ENCODE data around the gene KCNN3. TPM values are rescaled to one million over a fixed set of nuclear protein-coding genes. Genes with fewer than 3 reads are reported as not detected.
A peak's percentile ranks its signal among the peaks of the same experiment; 100 is the strongest.

KCNN3 gene
- total RNA-seq, 2 experiments from 2014 or later = 0.25 to 0.26 TPM

- DNase-seq = peak; percentile 72
- intact Hi-C loops (cut with micrococcal nuclease) = loop anchor here (1.0 to 10.0 kb wide), 3 partner anchors 8 to 257 kb away; no protein-coding TSS in a partner anchor
These were observed 118.4 kb downstream of the KCNN3 start for GRCh38 chr1:154751690-154752089.

GRCh38 chr1:154750681-154751665, 119.1 kb downstream of the KCNN3 start:
- intact Hi-C loops (cut with micrococcal nuclease) = loop anchor here (1.0 to 10.0 kb wide), 3 partner anchors 8 to 256 kb away; no protein-coding TSS in a partner anchor
- Mint-ChIP-seq H3K27ac (peak overlapping the region; percentile 94), H3K9me3 (no peaks in the 10 kb centered on the region), H3K27me3 (ENCODE audit: low read depth) (no peaks in the 10 kb centered on the region), H3K4me1 (ENCODE audit: low read depth) (peaks cover 89% of the 10 kb centered on the region), H3K36me3 (ENCODE audit: low read depth) (no peaks in the 10 kb centered on the region), H3K4me3 (peak overlapping the region; percentile 23)
- peak; percentile 4 for DNase-seq
- CTCF ChIA-PET = interaction anchor here (0.7 to 6.1 kb wide), 12 partner anchors 9 to 334 kb away, joined by 3 to 56 read pairs (median 5); no protein-coding TSS in a partner anchor

More at GRCh38 chr1:154751690-154752089, 118.4 kb downstream of the KCNN3 start:
- CTCF ChIA-PET = interaction anchor here (0.7 to 6.1 kb wide), 6 partner anchors 9 to 192 kb away, joined by 3 to 56 read pairs (median 11); no protein-coding TSS in a partner anchor
- Mint-ChIP-seq H3K4me1 (ENCODE audit: low read depth) (peaks cover 89% of the 10 kb centered on the region), H3K36me3 (ENCODE audit: low read depth) (no peaks in the 10 kb centered on the region), H3K27ac (peak overlapping the region; percentile 94), H3K27me3 (ENCODE audit: low read depth) (no peaks in the 10 kb centered on the region), H3K4me3 (peak overlapping the region; percentile 23), H3K9me3 (no peaks in the 10 kb centered on the region)

GRCh38 chr1:154749078-154749760, 120.9 kb downstream of the KCNN3 start:
- DNase-seq = peak; percentile 88
- no peaks in the 10 kb centered on the region for H3K27me3 Mint-ChIP-seq (ENCODE audit: low read depth)
- H3K4me1 Mint-ChIP-seq (ENCODE audit: low read depth) = peaks cover 84% of the 10 kb centered on the region
- peak overlapping the region; percentile 80 for H3K4me3 Mint-ChIP-seq
- peak overlapping the region; percentile 96 for H3K27ac Mint-ChIP-seq
- no peaks in the 10 kb centered on the region for H3K9me3 Mint-ChIP-seq
- intact Hi-C loops (cut with micrococcal nuclease) = loop anchor here (1.0 to 5.0 kb wide), 4 partner anchors 20 to 140 kb away; partner anchors contain the start of gene ADAR
- no peaks in the 10 kb centered on the region for H3K36me3 Mint-ChIP-seq (ENCODE audit: low read depth)
- CTCF ChIA-PET = interaction anchor here (0.6 to 6.1 kb wide), 13 partner anchors 11 to 189 kb away, joined by 3 to 56 read pairs (median 4); no protein-coding TSS in a partner anchor

GRCh38 chr1:154748405-154748775, 121.7 kb downstream of the KCNN3 start:
- no peaks in the 10 kb centered on the region for H3K9me3 Mint-ChIP-seq
- CTCF ChIA-PET = interaction anchor here (0.7 to 6.1 kb wide), 13 partner anchors 9 to 188 kb away, joined by 3 to 56 read pairs (median 5); no protein-coding TSS in a partner anchor
- intact Hi-C loops (cut with micrococcal nuclease) = loop anchor here (1.0 to 5.0 kb wide), 4 partner anchors 20 to 189 kb away; partner anchors contain the start of gene ADAR
- H3K4me1 Mint-ChIP-seq (ENCODE audit: low read depth) = peaks cover 85% of the 10 kb centered on the region
- H3K4me3 Mint-ChIP-seq = peak overlapping the region; percentile 80
- H3K36me3 Mint-ChIP-seq (ENCODE audit: low read depth) = no peaks in the 10 kb centered on the region
- H3K27ac Mint-ChIP-seq = peak overlapping the region; percentile 96
- DNase-seq = peak; percentile 15
- H3K27me3 Mint-ChIP-seq (ENCODE audit: low read depth) = no peaks in the 10 kb centered on the region

DNA sequence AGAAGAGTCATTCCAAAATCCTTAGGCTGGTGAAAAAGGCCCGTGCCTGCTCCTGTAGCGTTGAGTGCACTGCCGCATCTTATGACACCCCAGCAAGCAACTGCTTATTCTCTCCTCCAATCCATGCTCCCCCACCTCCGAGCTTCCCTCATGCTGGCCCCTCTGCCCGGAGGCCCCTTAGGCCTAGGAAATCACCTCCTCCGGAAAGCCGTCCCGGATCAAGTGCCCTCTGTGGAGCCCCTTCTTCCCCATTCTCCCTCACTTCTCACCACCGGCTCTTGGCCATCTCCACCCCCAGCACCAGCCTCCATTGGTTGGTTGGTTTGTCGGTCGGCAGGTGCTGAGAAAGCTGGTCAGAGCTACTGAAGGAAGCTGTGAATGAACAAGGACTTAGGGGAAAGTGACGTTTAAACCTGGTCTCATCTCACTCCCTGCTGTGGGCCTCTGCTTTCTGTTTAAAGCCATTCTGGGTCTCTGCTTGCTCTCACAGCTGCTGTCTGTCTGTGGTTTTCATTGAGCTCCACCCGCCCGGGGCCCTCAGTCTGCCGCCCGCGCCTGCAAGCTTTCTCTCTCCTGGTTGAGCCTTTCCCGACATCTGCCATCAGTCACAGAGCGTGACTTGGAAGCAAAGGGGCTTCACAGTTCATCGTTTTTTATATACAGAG, 122.2 kb downstream of the KCNN3 start:
- peak; percentile 80 for DNase-seq
- H3K27me3 Mint-ChIP-seq (ENCODE audit: low read depth) = no peaks in the 10 kb centered on the region
- H3K9me3 Mint-ChIP-seq = no peaks in the 10 kb centered on the region
- peak overlapping the region; percentile 80 for H3K4me3 Mint-ChIP-seq
- CTCF ChIA-PET = interaction anchor here (0.7 to 6.1 kb wide), 15 partner anchors 9 to 188 kb away, joined by 3 to 56 read pairs (median 4); no protein-coding TSS in a partner anchor
- H3K36me3 Mint-ChIP-seq (ENCODE audit: low read depth) = no peaks in the 10 kb centered on the region
- intact Hi-C loops (cut with micrococcal nuclease) = loop anchor here (1.0 to 5.0 kb wide), 4 partner anchors 19 to 189 kb away; partner anchors contain the start of gene ADAR
- peak overlapping the region; percentile 96 for H3K27ac Mint-ChIP-seq
- H3K4me1 Mint-ChIP-seq (ENCODE audit: low read depth) = peaks cover 80% of the 10 kb centered on the region

GRCh38 chr1:154747380-154747739, 122.7 kb downstream of the KCNN3 start:
- peak overlapping the region; percentile 96 for H3K27ac Mint-ChIP-seq
- no peaks in the 10 kb centered on the region for H3K27me3 Mint-ChIP-seq (ENCODE audit: low read depth)
- H3K4me1 Mint-ChIP-seq (ENCODE audit: low read depth) = peaks cover 77% of the 10 kb centered on the region
- H3K36me3 Mint-ChIP-seq (ENCODE audit: low read depth) = no peaks in the 10 kb centered on the region
- CTCF ChIA-PET = interaction anchor here (0.9 to 6.1 kb wide), 12 partner anchors 11 to 187 kb away, joined by 3 to 56 read pairs (median 4); no protein-coding TSS in a partner anchor
- intact Hi-C loops (cut with micrococcal nuclease) = loop anchor here (5.0 kb wide), 1 partner anchor 35 kb away; no protein-coding TSS in a partner anchor
- H3K4me3 Mint-ChIP-seq = peak overlapping the region; percentile 80
- no peak for DNase-seq
- no peaks in the 10 kb centered on the region for H3K9me3 Mint-ChIP-seq

DNA sequence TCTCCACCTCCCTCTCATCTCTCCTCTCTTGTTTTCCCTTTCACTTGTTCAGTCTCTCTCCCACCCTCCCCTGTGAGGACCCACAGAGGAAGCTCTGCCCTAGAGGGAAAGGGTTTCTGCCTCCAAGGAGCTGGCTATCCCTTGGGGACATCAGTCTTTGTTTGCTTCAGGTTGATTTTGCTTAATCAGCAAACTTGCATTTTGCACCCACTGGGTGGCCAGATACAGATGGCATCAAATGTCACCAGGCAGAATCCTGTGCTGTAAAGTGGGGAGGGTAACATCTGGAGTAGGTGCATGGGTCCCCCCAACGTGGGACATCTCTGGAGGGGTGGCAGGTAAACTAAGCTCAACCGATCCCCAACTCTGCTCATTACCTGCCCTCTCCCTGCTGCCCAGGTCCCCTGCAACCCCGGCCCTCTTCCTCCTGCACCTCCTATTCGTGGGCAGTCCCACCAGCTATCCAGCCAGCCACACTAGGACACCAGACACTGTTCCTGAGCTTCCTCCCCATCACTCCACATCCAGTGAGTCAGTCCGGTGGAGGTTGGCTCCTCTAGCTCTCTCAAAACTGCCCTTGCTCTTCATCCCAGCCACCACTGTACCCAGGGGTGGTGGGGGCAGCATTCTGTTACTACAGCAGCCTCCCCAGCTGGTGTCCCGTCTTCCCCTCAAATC, 123.3 kb downstream of the KCNN3 start:
- Mint-ChIP-seq H3K27ac (peak overlapping the region; percentile 96), H3K4me3 (peak overlapping the region; percentile 80), H3K4me1 (ENCODE audit: low read depth) (peaks cover 71% of the 10 kb centered on the region), H3K9me3 (no peaks in the 10 kb centered on the region), H3K36me3 (ENCODE audit: low read depth) (no peaks in the 10 kb centered on the region), H3K27me3 (ENCODE audit: low read depth) (no peaks in the 10 kb centered on the region)
- DNase-seq = no peak
- CTCF ChIA-PET = interaction anchor here (0.9 to 6.1 kb wide), 6 partner anchors 10 to 187 kb away, joined by 3 to 56 read pairs (median 11); no protein-coding TSS in a partner anchor
- intact Hi-C loops (cut with micrococcal nuclease) = loop anchor here (5.0 kb wide), 1 partner anchor 34 kb away; no protein-coding TSS in a partner anchor

- peaks cover 65% of the 10 kb centered on the region for H3K4me1 Mint-ChIP-seq (ENCODE audit: low read depth)
- DNase-seq = no peak
- no peaks in the 10 kb centered on the region for H3K9me3 Mint-ChIP-seq
- CTCF ChIA-PET = interaction anchor here (0.8 to 6.1 kb wide), 3 partner anchors 9 to 15 kb away, joined by 3 to 56 read pairs (median 12); no protein-coding TSS in a partner anchor
- no peaks in the 10 kb centered on the region for H3K27me3 Mint-ChIP-seq (ENCODE audit: low read depth)
- no peaks in the 10 kb centered on the region for H3K36me3 Mint-ChIP-seq (ENCODE audit: low read depth)
- H3K27ac Mint-ChIP-seq = no peak overlapping the region
- no peak overlapping the region for H3K4me3 Mint-ChIP-seq
- intact Hi-C loops (cut with micrococcal nuclease) = loop anchor here (2.0 to 5.0 kb wide), 2 partner anchors 13 to 34 kb away; no protein-coding TSS in a partner anchor
These were observed 124.2 kb downstream of the KCNN3 start for GRCh38 chr1:154745750-154746425.

DNA sequence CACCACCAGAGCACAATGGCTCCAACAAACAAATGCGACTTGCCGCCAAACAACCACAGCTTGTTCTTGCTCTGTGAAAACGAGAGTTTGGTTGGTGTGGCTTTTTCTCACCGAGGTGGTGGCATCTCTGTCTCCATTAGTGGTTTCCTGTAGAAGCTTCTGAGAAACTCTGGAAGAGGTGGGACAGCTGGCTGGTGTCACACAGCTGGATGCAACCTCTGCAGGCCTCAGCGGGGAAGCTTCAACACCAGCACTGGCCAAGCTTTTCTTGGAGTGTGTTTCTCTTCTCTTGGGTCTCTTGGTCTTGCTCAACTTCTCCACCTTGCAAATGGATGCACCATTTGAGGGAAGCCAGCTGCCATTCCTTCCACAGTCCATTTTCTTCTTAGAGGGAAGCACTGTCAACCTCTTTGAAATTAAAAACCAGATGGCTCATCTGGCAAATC, 124.8 kb downstream of the KCNN3 start:
- CTCF ChIA-PET = interaction anchor here (0.8 to 2.1 kb wide), 4 partner anchors 9 to 30 kb away, joined by 3 to 12 read pairs (median 4); no protein-coding TSS in a partner anchor
- Mint-ChIP-seq H3K36me3 (ENCODE audit: low read depth) (no peaks in the 10 kb centered on the region), H3K4me1 (ENCODE audit: low read depth) (peaks cover 60% of the 10 kb centered on the region), H3K4me3 (no peak overlapping the region), H3K27me3 (ENCODE audit: low read depth) (no peaks in the 10 kb centered on the region), H3K9me3 (no peaks in the 10 kb centered on the region), H3K27ac (peak overlapping the region; percentile 3)
- intact Hi-C loops (cut with micrococcal nuclease) = loop anchor here (2.0 to 5.0 kb wide), 2 partner anchors 13 to 33 kb away; no protein-coding TSS in a partner anchor
- peak; percentile 72 for DNase-seq

DNA sequence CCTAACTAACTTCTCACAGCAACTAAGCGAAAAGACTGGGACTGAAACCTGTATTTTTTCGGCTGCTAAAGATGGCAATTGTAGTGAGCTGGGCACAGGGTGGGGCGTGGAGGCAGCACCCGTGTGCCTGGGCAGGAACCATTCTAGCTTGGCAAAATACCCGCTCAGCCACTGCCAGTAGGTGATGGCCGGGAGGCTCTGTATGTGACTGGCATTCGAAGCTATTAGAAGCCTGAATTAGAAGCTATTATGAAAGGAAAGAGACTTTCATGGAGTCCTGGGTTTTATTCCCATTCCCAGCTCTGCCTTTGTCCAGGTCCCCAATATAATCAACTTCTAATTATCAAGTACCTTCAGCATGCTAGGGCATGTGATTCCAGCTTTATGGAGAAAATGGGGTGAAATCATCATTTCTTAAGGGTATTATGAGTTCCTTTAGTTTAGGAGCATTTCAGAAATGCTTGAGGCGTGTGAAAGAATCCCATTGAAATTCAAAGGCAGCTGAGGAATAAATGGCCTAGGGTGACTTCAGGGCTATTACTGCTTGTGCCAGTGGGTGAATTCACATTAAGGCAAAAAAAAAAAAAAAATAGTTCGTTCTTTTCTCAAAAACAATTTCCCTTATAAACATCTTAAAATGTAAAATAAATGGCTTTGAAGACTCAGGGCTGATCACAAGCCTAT, 125.6 kb downstream of the KCNN3 start:
- peaks cover 56% of the 10 kb centered on the region for H3K4me1 Mint-ChIP-seq (ENCODE audit: low read depth)
- H3K9me3 Mint-ChIP-seq = no peaks in the 10 kb centered on the region
- intact Hi-C loops (cut with micrococcal nuclease) = loop anchor here (2.0 to 5.0 kb wide), 2 partner anchors 14 to 32 kb away; no protein-coding TSS in a partner anchor
- no peak for DNase-seq
- H3K27me3 Mint-ChIP-seq (ENCODE audit: low read depth) = no peaks in the 10 kb centered on the region
- H3K36me3 Mint-ChIP-seq (ENCODE audit: low read depth) = no peaks in the 10 kb centered on the region
- H3K4me3 Mint-ChIP-seq = no peak overlapping the region
- no peak overlapping the region for H3K27ac Mint-ChIP-seq
- CTCF ChIA-PET = interaction anchor here (0.6 to 2.1 kb wide), 6 partner anchors 14 to 347 kb away, joined by 3 to 12 read pairs (median 4); no protein-coding TSS in a partner anchor

All from activated naive CD4-positive, alpha-beta T cell treated with anti-CD3 and anti-CD28 coated beads for 36 hours (primary cell).